SK-N-SH (cell line): ENCODE measurements around the gene CDKAL1. TPM values are rescaled to one million over a fixed set of nuclear protein-coding genes. Genes with fewer than 3 reads are reported as not detected.
A peak's percentile ranks its signal among the peaks of the same experiment; 100 is the strongest.

Source experiments
- CTCF ChIA-PET: fragments of 300-600, 350-600 bp; formaldehyde crosslinking; extraction: SDS; loops from one replicate; lab custom pipeline; 2021; lab: Yijun Ruan, JAX
- POLR2A ChIA-PET: fragments of 350-600 bp; sonication (Branson Sonifier 250); formaldehyde crosslinking; extraction: SDS; loops from one replicate; lab custom pipeline; 2020; ENCODE audit warnings: antibody characterized with exemption, inconsistent platforms; lab: Yijun Ruan, JAX
- DNase-seq: peaks from one replicate; pipeline ENCODE4 v3.0.0; 2012
- H2AFZ ChIP-seq: fragments of 200-600 bp; sonication (generic); 2 replicates; pipeline ENCODE4 v1.8.1; 2016; ENCODE audit warnings: antibody characterized with exemption, mild to moderate bottlenecking, low read depth
- H3F3A ChIP-seq: fragments of 200-600 bp; sonication (generic); replicated peaks from 2 replicates; pipeline ENCODE3; 2016; ENCODE audit warnings: antibody characterized with exemption, mild to moderate bottlenecking; ENCODE audit not compliant: insufficient read depth
- H3K27ac ChIP-seq, 2 experiments: fragments of 200-500 bp in 1 of 2; fragments of 200-600 bp in 1 of 2; sonication (Bioruptor generic) in 1 of 2; sonication (generic), shearing (Covaris generic) in 1 of 2; 2 replicates each; pipeline versions ENCODE4 v1.5.1 to v1.6.1; 2014 to 2016; ENCODE audit warnings: low read depth in 2 of 2, inconsistent platforms in 1 of 2, low read length in 1 of 2, mild to moderate bottlenecking in 1 of 2, mixed read lengths in 1 of 2
- H3K27me3 ChIP-seq: fragments of 200-600 bp; sonication (generic), shearing (Covaris generic); 2 replicates; pipeline ENCODE4 v1.6.1; 2016; ENCODE audit warnings: mixed run types; ENCODE audit not compliant: insufficient read depth
- H3K36me3 ChIP-seq, 2 experiments: fragments of 200-500 bp in 1 of 2; fragments of 200-600 bp in 1 of 2; sonication (Bioruptor generic) in 1 of 2; sonication (generic) in 1 of 2; replicated peaks in 1 of 2; 2 replicates each; pipeline versions ENCODE3 to v1.5.1; 2014 to 2016; ENCODE audit warnings: low read length in 1 of 2, mild to moderate bottlenecking in 1 of 2; ENCODE audit not compliant: insufficient read depth in 2 of 2, control insufficient read depth in 1 of 2
- H3K4me1 ChIP-seq, 2 experiments: fragments of 200-500 bp in 1 of 2; fragments of 200-600 bp in 1 of 2; sonication (Bioruptor generic) in 1 of 2; sonication (generic), shearing (Covaris generic) in 1 of 2; 2 replicates each; pipeline versions ENCODE4 v1.5.1 to v1.6.1; 2014 to 2016; ENCODE audit warnings: low read depth in 1 of 2, low read length in 1 of 2, mixed run types in 1 of 2; ENCODE audit not compliant: insufficient read depth in 2 of 2, control insufficient read depth in 1 of 2
- H3K4me2 ChIP-seq: fragments of 200-600 bp; sonication (generic), shearing (Covaris generic); 2 replicates; pipeline ENCODE4 v1.6.1; 2017; ENCODE audit warnings: mixed run types
- H3K4me3 ChIP-seq, 2 experiments: fragments of 200-500 bp in 1 of 2; fragments of 200-600 bp in 1 of 2; sonication (Bioruptor generic) in 1 of 2; sonication (generic), shearing (Covaris generic) in 1 of 2; 2 replicates each; pipeline versions ENCODE4 v1.5.1 to v1.8.1; 2014 to 2016; ENCODE audit warnings: low read depth in 2 of 2, inconsistent platforms in 1 of 2, low read length in 1 of 2, mild to moderate bottlenecking in 1 of 2, mixed read lengths in 1 of 2, moderate library complexity in 1 of 2
- H3K79me2 ChIP-seq: fragments of 200-600 bp; sonication (generic); 2 replicates; pipeline ENCODE4 v1.8.1; 2017; ENCODE audit warnings: mild to moderate bottlenecking; ENCODE audit not compliant: insufficient read depth
- H3K9ac ChIP-seq: fragments of 200-600 bp; sonication (generic); 2 replicates; pipeline ENCODE4 v1.6.1; 2017; ENCODE audit warnings: mixed run types
- H3K9me2 ChIP-seq: fragments of 200-600 bp; sonication (generic); 2 replicates; pipeline ENCODE4 v1.6.1; 2017; ENCODE audit warnings: mixed run types
- H3K9me3 ChIP-seq: fragments of 200-600 bp; sonication (generic); 2 replicates; pipeline ENCODE4 v1.6.1; 2017; ENCODE audit warnings: mixed run types, mild to moderate bottlenecking, moderate library complexity
- H4K20me1 ChIP-seq: fragments of 200-600 bp; sonication (generic); 2 replicates; pipeline ENCODE4 v1.6.1; 2017; ENCODE audit warnings: mild to moderate bottlenecking, mixed run types; ENCODE audit not compliant: insufficient read depth
- ELF1 ChIP-seq: IDR thresholded peaks from 2 replicates; pipeline ENCODE4 v1.4.0; 2012
- EP300 ChIP-seq, 2 experiments: IDR thresholded peaks; 2 replicates each; pipeline versions ENCODE4 v1.4.0 to v1.6.1; 2012; ENCODE audit warnings: borderline replicate concordance in 1 of 2, low read depth in 1 of 2, low read length in 1 of 2
- EZH2phosphoT487 ChIP-seq: fragments of 200-600 bp; sonication (generic); IDR thresholded peaks from 2 replicates; pipeline ENCODE4 v1.6.1; 2017; ENCODE audit warnings: low read depth, mixed run types, mild to moderate bottlenecking, antibody characterized with exemption, moderate library complexity, borderline replicate concordance
- FOXM1 ChIP-seq: IDR thresholded peaks from 2 replicates; pipeline ENCODE4 v1.4.0; 2012; ENCODE audit warnings: low read depth, mild to moderate bottlenecking
- GATA2 ChIP-seq: sonication (generic); formaldehyde crosslinking; IDR thresholded peaks from 2 replicates; pipeline ENCODE4 v1.5.0; 2020; ENCODE audit warnings: mild to moderate bottlenecking, missing genetic modification reagents
- JUND ChIP-seq: IDR thresholded peaks from 2 replicates; pipeline ENCODE4 v1.4.0; 2012
- NFIC ChIP-seq: IDR thresholded peaks from 2 replicates; pipeline ENCODE4 v1.4.0; 2012; ENCODE audit warnings: borderline replicate concordance
- POLR2AphosphoS5 ChIP-seq: IDR thresholded peaks from 2 replicates; pipeline ENCODE4 v1.6.1; 2012; ENCODE audit warnings: low read depth, low read length
- RXRA ChIP-seq: IDR thresholded peaks from 2 replicates; pipeline ENCODE4 v1.4.0; 2012; ENCODE audit warnings: low read depth, mild to moderate bottlenecking, borderline replicate concordance
- SIN3A ChIP-seq: IDR thresholded peaks from 2 replicates; pipeline ENCODE4 v1.6.1; 2012; ENCODE audit warnings: low read depth, mild to moderate bottlenecking, low read length, moderate library complexity, borderline replicate concordance
- TEAD4 ChIP-seq: IDR thresholded peaks from 2 replicates; pipeline ENCODE4 v1.4.0; 2012; ENCODE audit warnings: mild to moderate bottlenecking, borderline replicate concordance; ENCODE audit not compliant: insufficient read depth
- YY1 ChIP-seq: IDR thresholded peaks from 2 replicates; pipeline ENCODE4 v1.4.0; 2012; ENCODE audit warnings: low read depth, mild to moderate bottlenecking
- WGBS: methylation state at CpG from one replicate; pipeline ENCODE4 v1.1.6; 2017; ENCODE audit warnings: low lambda C conversion rate; 5-methylcytosine and 5-hydroxymethylcytosine counted together
- polyA plus RNA-seq, 3 experiments: library from polyadenylated mRNA; depleted of rRNA; stranded (reverse); fragments of >200 nt; gene quantifications; 2 replicates each; pipeline ENCODE4 v1.2.3, GENCODE V29; 2012
- TF ChIP-seq, protein P1 (sequence below): fragments of 150-350 bp; IDR thresholded peaks from 2 replicates; pipeline ENCODE4 v1.6.1; 2017; ENCODE audit warnings: antibody characterized with exemption, low read length, low read depth, borderline replicate concordance
- TF ChIP-seq, protein P2 (sequence below): IDR thresholded peaks from 2 replicates; pipeline ENCODE4 v1.4.0; 2012; ENCODE audit warnings: low read depth
- TF ChIP-seq, protein P3 (sequence below): IDR thresholded peaks from 2 replicates; pipeline ENCODE4; 2012
- TF ChIP-seq, protein P4 (sequence below): IDR thresholded peaks from 2 replicates; pipeline ENCODE4 v1.4.0; 2012; ENCODE audit warnings: low read depth, borderline replicate concordance

The CDKAL1 gene
- polyA plus RNA-seq, 1 of the 3 experiments (the other 2 are of a cell fraction), result 2.6 TPM

DNA sequence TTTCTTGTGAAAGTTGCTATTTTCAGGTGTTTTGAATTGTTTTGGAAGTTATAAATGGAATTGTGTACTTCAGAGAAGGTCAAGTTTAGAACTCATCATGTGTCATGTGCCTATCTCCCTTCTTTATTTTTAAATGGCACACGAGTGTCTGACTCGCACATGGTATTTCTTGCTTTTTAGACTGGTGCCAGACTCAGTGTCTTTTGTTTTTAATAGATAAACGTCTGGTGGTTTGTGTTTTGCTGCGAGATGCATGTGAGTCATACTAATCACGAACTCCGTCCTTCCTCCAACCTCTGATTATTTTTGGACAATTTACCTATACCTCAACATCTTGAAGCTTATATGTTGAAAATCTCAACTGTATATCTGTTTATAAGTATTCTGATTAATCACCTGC lies 292.1 kb downstream of the CDKAL1 start:
- ChIA-PET POLR2A (no interaction called here), CTCF (interaction anchor here (0.9 kb wide), 1 partner anchor 31 kb away, joined by 4 read pairs; no protein-coding TSS in a partner anchor)
- Histone ChIP-seq H3K9me2 (no peaks in the 10 kb centered on the region), H3K4me2 (0 out of 2 replicates have a peak overlapping the region, but pooled peaks have one; percentile 4), H2AFZ (no peak overlapping the region), H3K79me2 (no peaks in the 10 kb centered on the region), H3K36me3 (no peaks in the 10 kb centered on the region), H3K9ac (no peak overlapping the region), H3K27me3 (no peaks in the 10 kb centered on the region), H4K20me1 (no peaks in the 10 kb centered on the region), H3K27ac (peak overlapping the region; percentile 1 to 39; a peak in 3 of 4 replicates), H3K4me1 (peaks cover 4 to 15% of the 10 kb centered on the region in 2 experiments; a peak in 2 of 4 replicates), H3F3A (no peaks in the 10 kb centered on the region), H3K9me3 (no peaks in the 10 kb centered on the region), H3K4me3 (no peak overlapping the region)
- no peak for DNase-seq
- WGBS, result 7% methylated on average over 6 of the region's 6 CpGs
- TF ChIP-seq, protein P1, sequence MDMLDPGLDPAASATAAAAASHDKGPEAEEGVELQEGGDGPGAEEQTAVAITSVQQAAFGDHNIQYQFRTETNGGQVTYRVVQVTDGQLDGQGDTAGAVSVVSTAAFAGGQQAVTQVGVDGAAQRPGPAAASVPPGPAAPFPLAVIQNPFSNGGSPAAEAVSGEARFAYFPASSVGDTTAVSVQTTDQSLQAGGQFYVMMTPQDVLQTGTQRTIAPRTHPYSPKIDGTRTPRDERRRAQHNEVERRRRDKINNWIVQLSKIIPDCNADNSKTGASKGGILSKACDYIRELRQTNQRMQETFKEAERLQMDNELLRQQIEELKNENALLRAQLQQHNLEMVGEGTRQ, result no peak
- TF ChIP-seq RXRA (0 out of 2 replicates have a peak, but pooled peaks have one; percentile 3), NFIC (0 out of 2 replicates have a peak, but pooled peaks have one; percentile 7)

DNA sequence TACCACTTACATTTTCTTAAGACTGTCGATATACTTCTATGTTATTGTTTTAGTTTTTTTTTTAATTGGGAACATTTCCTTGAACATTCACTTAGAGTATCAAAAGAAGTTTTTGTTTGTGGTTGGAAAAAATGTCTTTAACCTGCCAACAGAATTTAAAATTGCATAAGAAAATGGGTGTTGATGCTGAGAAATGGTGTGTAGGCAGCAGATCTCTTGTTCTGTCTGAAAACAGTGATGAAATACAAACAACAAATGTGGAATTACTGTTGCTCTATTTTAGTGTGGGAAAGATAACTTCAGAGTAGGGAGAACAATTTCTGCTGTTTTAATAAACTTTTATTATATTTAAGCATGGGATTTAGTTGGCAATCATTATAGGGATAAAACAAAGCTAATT lies 293.5 kb downstream of the CDKAL1 start:
- DNase-seq, result no peak
- H3K9me2 ChIP-seq, result no peaks in the 10 kb centered on the region
- peaks cover 4 to 15% of the 10 kb centered on the region in 2 experiments; a peak in 2 of 4 replicates for H3K4me1 ChIP-seq
- no peak overlapping the region for H3K4me2 ChIP-seq
- no peak overlapping the region for H3K4me3 ChIP-seq
- ChIA-PET CTCF (interaction anchor here (1.0 kb wide), 1 partner anchor 12 kb away, joined by 3 read pairs; no protein-coding TSS in a partner anchor), POLR2A (no interaction called here)
- H3K79me2 ChIP-seq, result no peaks in the 10 kb centered on the region
- WGBS, result 91% methylated on average over 1 of the region's 1 CpG
- H3K27me3 ChIP-seq, result no peaks in the 10 kb centered on the region
- H2AFZ ChIP-seq, result no peak overlapping the region
- no peaks in the 10 kb centered on the region for H3K9me3 ChIP-seq
- TF ChIP-seq JUND, result no peak
- TF ChIP-seq, protein P2, sequence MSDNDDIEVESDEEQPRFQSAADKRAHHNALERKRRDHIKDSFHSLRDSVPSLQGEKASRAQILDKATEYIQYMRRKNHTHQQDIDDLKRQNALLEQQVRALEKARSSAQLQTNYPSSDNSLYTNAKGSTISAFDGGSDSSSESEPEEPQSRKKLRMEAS, result no peak
- TF ChIP-seq EP300 (IDR thresholded peaks at IDR 0.05; ENCODE audit: borderline replicate concordance in 1 of 2, low read depth in 1 of 2, low read length in 1 of 2), result no peak
- TF ChIP-seq TEAD4, result no peak
- TF ChIP-seq EZH2phosphoT487, result no peak
- TF ChIP-seq YY1, result no peak
- TF ChIP-seq, protein P3, sequence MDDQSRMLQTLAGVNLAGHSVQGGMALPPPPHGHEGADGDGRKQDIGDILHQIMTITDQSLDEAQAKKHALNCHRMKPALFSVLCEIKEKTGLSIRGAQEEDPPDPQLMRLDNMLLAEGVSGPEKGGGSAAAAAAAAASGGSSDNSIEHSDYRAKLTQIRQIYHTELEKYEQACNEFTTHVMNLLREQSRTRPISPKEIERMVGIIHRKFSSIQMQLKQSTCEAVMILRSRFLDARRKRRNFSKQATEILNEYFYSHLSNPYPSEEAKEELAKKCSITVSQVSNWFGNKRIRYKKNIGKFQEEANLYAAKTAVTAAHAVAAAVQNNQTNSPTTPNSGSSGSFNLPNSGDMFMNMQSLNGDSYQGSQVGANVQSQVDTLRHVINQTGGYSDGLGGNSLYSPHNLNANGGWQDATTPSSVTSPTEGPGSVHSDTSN, result no peak
- no peak for TF ChIP-seq FOXM1
- TF ChIP-seq, protein P4, sequence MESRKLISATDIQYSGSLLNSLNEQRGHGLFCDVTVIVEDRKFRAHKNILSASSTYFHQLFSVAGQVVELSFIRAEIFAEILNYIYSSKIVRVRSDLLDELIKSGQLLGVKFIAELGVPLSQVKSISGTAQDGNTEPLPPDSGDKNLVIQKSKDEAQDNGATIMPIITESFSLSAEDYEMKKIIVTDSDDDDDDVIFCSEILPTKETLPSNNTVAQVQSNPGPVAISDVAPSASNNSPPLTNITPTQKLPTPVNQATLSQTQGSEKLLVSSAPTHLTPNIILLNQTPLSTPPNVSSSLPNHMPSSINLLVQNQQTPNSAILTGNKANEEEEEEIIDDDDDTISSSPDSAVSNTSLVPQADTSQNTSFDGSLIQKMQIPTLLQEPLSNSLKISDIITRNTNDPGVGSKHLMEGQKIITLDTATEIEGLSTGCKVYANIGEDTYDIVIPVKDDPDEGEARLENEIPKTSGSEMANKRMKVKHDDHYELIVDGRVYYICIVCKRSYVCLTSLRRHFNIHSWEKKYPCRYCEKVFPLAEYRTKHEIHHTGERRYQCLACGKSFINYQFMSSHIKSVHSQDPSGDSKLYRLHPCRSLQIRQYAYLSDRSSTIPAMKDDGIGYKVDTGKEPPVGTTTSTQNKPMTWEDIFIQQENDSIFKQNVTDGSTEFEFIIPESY, result no peak
- no peak for TF ChIP-seq POLR2AphosphoS5
- no peak for TF ChIP-seq GATA2 (CRISPR knock-in tag)
- no peak for TF ChIP-seq ELF1
- TF ChIP-seq SIN3A, result no peak
- no peak overlapping the region for H3K9ac ChIP-seq
- no peaks in the 10 kb centered on the region for H3K36me3 ChIP-seq
- no peaks in the 10 kb centered on the region for H3F3A ChIP-seq
- H3K27ac ChIP-seq, result no peak overlapping the region
- no peaks in the 10 kb centered on the region for H4K20me1 ChIP-seq
